T-helper 9 cell (primary cell): ENCODE measurements around the gene IL15RA.

Experiments
- DNase-seq: peaks from one replicate; pipeline ENCODE4 v3.0.0-alpha.2; 2020
- total RNA-seq, 2 donors: gene quantifications; one replicate each; lab custom pipeline; 2026; lab: John Stamatoyannopoulos, UW

Gene IL15RA, protein sequence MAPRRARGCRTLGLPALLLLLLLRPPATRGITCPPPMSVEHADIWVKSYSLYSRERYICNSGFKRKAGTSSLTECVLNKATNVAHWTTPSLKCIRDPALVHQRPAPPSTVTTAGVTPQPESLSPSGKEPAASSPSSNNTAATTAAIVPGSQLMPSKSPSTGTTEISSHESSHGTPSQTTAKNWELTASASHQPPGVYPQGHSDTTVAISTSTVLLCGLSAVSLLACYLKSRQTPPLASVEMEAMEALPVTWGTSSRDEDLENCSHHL
- 7.2 to 21.4 reads per million in 2 donors for total RNA-seq

DNA sequence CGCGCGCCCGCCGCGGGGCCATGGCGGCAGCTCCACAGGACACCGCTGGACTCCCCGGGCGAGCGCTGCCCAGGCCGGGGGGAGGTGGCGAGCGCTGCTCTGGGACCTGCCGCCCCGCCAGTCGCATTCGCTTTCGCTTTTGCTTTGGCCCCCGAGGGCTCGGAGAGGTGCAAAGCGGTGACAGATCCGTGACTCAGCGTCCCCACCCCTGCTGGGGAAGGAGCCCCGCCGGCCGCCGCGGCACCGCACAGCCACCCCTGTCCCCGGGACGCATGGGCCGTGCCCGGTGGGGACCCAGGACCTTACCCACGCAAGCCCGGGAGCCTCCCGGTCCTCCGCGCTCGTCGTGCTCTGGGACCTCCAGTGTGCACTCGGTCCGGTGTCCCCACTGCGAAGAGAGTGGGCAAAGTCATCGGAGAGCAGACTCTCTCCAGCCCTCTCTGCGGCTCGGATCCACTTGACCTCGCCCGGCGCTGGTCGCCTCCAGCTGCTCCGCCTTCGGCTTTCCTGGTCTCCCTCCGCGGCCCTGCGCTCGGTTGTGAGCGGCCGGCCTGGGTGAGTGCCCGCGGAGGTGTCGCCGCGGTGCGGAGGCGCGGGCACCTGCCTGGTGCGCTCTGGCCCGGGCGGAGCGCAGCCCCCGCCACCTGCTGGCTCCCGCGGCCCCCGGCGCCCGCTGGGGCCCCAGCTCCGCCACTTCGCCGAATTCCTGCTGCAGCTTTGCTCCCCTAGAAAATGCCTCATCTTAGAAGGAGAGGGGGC lies at the start of gene IL15RA:
TSS of gene IL15RA (minus strand) at position 73 of the 759 bp plus-strand sequence. CDS start at position 22, 51 bp downstream.
- DNase-seq: peak; percentile 74

DNA sequence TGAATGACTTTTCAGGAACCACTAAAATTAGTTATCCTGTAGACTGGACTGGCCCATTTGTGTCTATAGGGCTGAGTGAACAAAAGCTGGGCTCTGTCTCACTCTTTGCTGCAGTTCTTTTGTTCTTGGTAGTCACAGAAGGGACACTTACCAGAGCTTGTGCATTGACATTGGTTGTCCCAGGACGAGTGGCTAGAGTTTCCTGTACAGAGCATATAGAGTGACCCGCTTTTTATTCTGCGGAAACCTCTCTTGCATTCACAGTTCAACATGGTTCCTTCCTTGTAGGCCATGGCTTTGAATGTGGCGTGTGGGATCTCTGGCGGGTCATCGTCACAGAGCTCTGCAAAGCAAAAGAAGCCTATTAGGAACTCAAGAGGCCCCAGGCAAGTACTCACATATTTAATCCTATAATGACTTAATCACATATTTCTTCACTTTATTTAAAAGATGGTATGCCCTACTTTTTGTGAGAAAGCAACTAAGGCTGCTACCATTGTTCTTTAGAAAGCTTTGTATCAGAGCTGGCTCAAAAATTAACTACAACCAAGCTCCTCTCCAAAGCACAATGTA lies 48.4 kb upstream of the IL15RA start:
- DNase-seq: no peak

DNA sequence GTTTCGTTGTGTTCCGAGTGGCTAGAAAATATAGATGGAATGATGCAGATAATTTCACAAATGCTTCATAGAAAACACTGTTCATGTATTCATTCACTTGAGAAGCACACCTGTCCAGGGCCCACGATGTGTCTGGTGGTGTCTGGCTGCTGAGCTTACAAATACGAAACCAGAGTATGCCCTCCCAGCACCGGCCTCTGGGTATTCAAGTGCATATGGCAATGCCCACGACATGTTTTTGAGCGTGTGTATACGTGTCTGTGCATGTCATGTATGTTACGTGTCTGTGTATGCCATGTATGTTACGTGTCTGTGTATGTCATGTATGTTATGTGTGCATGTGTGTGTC lies 47.0 kb upstream of the IL15RA start:
- DNase-seq: no peak

DNA sequence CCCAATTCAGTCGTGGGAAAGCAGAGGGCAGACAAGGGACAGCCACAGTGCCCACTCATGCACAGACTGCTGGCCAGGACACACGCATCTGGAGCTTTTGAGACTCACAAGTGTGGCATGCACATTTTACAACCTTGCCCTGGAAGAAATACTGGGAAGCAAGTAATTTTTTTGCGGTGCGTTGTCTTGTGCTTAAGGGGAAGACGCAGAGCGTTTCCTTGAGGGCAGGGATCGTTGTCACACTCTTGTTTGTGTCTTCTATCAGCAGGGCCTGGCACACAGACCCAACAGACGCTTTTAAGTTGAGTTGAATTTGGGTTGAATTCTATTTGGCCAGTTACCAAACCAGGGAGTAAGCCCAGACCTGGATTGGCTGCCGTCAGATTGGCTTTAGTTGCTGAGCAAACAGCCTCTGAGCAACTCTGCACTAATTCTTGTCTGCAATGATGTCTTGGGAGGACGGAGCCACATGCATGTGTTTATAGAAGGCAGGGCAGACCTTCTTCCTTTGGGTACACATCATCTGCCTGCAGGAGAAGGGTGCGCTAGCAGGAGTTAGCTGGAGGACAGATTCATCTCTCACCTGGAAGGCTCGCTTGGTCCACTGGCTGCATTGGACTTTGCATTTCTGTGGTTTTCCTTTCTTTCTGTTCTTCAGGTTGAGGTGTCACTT lies 46.5 kb upstream of the IL15RA start:
- no peak for DNase-seq

DNA sequence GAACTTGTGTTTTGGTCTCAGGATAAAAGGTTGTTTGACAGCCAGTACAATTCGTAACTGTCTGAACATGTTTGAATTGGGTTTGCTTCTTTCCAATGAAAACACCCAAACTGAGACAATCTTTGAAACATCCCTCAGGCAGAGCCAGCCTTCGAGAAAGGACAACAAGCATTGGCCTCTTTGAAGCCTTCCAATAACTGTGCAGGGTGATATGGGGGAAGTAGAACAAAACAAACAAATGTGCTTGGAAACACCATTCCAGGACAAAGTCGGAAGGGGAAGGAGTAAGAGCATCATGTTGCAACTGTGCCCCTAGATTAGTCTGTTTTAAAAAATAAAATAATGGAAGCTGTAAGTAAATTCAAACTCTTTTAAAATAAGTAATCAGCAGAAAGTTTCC lies 45.3 kb upstream of the IL15RA start:
- no peak for DNase-seq

DNA sequence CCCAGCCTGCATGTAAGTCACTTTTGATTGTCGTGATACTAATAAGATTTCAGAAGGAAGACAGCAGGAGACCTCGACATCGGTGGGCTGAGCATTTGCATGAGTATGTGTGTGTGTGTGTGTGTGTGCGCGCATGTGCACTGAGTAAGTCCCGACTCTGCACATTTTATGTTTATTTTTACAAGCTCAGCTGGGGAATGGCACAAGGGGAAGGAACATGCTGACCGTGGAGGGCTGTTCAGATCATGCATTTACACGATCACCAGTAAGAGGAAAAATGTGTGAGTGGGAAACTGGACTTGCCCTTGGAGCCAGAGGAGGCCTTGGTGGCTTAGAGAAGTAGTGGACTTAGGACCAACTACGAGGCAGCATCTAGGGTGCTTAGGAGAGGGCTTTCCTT lies 43.5 kb upstream of the IL15RA start:
- no peak for DNase-seq

DNA sequence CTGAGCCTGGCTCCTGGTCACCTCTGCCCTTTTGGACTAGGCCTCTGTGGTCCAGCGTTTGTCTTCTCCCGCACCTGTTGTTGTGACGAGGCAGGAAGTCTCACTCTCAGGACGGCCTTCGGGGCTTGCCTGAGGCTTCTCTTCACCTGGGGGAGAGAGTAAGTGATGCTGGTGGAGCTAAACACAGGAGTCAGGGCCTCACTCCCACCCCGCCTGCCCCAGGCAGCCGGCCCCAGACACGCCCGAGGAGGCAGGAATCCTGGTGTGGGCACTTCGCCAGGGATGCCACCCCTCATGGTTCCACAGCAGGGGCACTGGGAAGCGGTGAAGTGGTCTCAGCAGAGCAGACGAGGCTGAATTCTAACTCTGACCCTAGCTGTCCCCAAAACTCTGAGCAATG lies 42.5 kb upstream of the IL15RA start:
- DNase-seq: no peak

DNA sequence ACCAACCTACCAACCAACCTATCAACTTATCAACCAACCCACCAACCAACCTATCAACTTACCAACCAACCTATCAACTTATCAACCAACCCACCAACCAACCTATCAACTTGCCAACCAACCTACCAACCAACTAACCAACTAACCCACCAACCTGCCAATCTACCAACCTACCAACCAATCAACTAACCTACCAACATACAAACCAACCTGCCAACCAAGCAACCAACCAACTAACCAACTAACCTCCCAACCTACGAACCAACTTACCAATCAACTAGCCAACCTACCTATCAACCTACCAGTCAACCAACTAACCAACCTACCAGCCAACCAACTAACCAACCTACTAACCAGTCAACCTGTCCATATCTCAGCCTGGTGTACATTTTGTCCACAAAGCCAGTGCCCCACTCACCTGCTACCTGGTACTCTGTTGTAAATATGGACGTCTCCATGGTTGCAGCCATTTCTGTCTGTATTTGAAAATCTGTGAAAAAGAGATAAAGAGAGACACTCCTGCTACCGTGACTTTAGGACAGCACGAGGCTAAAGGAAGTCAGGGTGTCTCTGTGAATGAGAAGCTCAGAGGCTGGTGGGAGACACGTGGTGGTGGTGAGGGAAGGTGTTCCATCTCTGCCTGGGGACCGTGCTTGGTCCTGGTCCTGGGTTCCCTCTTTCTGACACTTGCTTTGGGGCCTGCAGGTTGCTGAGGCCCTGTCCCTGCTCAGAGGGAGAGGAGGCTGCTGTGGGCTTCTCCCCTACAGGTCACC lies 41.9 kb upstream of the IL15RA start:
- DNase-seq: no peak

DNA sequence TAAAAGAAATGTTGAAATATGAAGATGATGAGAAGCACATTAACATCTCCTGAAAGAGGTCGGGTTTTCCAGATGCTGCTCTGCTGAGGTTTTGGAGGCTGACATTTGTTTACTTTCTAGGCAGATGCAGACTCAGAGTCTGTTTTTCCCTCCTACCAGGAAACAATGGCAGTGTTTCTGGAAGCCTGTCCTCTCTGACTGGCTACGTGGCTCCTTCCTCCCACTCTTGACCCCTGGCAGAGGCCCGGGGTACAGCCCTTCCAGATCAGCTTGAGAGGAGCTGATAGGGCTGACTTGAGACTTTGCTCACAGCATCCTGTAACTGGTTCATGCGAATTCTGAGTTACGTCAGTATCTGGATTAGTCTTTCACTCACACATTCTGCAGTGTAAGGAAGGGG lies 41.1 kb upstream of the IL15RA start:
- DNase-seq: no peak

DNA sequence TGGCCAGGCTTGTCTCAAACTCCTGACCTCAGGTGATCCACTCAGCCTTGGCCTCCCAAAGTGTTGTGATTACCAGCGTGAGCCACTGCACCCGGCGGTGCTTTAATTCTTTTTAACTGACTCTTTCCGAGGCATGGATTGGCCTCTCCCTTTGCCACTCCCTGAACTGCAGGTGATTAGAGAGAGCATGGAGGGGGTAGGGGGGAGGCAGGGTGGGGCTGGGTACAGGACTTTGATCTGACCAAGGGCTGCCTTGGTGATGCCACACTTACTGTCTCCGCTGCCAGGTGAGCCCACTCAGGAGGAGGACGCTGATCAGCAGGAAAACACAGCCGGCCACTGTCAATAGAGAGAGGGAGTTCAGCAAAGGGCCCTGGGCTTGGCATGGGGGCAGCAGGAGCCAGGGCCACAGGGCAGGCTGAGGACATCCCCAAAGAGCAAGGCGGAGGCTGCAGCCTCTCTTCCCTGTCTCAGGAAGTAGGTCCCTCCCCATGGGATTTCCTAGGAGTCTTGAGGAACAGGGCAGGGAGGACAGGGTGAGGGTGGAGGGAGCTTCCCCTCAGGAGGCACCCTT lies 40.5 kb upstream of the IL15RA start:
- no peak for DNase-seq

DNA sequence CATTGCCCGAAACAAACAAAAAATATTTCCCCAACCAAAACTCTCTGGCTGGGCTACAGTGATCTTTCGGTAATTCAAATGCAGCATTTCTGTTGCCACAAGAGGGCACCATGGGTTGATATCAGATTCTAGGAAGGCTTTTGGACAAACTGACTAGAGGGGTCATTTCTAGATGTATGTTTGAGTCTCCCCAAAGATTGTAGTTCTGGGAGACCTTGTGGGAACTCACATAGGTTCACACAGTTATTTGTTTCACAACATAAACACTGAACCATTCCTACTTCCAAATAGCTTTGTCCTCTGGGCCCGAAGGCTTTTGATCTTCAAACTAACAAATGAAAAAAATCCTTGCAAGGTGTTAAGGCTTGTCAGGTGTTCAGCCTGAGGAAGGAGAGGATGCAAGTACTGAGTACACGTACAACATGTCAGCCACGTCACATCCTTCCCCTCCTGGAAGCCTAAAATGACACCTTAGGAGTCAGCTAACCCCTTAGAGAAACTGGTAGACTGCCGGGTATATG lies 37.0 kb upstream of the IL15RA start:
- DNase-seq: peak; percentile 47

DNA sequence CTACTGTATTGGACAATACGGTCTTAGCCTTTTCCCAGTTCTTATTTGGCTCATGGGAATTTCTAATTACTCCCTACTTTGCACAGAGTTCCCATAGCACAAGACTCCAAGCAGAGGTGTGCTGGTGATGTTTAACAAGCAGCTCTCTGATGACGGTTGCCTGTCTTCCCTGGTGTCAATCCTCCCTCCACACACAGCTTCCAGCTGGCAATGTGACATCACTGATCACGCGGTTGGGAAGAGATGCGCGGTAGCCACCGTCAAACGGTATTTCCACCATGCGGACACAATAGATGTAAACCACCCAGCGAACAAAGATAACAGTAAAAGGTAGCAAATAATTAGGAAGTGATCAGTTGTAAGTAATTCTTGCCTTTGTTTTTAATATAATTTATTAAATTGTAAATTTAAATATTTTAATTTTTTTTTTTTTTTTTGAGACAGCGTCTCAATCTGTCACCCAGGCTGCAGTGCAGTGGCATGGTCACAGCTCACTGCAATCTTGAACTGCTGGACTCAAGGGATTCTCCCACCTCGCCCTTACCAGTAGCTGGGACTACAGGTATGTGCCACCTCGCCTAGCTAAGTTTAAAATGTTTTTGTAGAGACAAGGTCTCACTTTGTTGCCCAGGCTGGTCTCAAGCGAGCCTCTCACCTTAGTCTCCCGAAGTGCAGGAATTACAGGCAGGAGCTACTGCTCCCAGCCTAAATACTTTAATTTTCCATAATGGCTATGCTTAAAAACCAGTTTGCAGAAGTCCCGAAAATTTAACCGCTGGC lies 36.3 kb upstream of the IL15RA start:
- DNase-seq: no peak

DNA sequence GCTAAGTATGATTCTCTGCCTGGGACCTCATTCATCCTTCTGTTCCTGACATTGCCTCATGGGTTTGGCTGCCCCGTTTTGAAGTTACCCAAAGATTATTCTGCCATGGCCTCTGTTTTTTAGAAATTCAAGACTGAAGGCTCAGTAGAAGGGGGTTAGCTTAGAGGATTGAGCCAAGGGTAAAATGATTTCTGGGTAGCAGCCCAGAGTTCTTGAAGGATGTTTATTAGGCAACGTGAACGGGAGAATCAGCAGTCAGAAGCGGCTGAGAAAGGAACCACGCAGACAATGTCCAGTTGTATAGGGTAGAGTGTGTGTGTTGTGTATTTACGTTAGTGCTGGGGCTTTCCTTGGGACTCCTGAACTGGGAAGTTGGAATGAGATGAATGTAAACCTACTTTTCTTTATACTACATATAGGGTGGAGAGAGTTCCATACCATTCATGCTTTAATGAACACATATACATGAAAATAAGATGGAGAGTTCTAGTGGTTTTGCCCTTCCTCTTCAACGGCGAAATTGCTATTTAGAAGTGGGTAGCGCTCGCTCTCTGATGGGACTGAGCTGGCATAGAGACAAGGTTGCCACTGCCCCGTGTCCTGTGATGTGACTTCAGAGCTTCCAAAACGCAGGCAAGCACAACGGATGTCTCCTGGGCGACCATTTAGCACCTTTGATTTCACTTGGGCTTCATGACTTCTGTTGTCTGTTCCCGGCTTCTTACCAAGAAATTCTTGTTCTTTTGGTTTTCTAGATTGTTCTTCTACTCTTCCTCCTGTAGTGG lies 35.0 kb upstream of the IL15RA start:
- no peak for DNase-seq

DNA sequence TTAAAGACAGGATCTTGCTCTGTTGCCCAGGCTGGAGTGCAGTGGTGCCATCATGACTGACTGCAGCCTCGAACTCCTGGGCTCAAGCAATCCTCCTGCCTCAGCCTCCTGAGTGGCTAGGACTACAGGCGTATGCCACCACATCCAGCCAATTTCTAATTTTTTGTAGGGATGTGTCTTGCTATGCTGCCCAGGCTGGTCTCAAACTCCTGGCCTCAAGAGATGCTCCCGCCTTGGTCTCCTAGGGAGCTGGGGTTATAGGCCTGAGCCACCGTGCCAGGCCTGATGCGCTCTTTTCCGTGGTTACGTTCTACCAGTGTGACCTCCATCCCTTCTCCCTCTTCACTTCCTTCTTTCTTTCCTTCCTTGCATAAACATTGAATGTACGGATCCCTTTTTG lies 34.2 kb upstream of the IL15RA start:
- DNase-seq: no peak

DNA sequence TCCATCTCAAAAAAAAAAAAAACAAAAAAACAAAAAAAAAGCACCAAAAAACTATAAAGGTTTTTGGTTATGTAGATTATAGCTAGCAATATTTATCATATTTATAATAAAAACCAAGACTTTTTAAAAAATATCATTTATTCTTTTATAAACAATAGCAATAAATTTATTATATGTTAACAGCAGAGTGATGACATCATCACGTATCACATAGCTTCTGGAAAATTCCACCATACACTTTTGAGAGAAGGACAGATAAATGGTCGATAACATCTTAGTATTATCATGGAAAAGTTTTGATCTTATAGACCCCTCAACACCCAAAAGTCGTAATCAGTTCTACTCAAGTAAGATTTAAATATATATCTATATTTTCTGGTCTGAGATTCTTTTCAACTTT lies 33.2 kb upstream of the IL15RA start:
- no peak for DNase-seq

DNA sequence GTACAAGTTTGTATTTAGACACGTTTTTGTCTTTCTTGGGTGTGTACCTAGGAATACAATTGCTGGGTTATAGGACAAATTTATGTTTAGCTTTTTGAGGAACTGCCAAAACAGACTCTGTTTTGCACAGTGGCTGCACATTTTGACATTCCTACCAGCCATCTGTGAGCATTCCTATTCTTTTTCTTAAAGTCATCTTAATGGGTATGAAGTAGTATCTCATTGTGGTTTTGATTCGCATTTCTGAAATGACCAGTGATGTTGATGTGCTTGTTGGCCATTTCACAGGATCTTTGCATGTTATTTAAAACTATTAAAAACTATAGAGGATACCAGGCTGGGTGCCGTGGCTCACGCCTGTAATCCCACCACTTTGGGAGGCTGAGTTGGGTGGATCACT lies 32.6 kb upstream of the IL15RA start:
- DNase-seq: no peak

DNA sequence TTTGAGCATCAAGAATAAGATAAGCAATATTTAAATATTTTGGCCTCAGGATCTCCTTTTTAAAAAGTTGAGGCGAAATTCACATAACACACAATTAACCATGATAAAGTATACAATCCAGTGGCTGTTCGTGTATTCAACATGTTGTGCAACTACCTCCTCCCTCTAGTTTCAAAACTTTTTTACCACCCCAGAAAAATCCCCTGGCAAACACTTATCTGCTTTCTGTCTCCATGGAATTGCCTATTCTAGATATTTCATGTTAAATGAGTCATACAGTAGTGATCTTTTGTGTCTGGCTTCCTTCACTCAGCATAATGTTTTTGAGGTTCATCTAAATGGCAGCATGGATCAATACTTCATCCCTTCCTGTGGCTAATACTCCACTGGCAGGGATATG lies 31.8 kb upstream of the IL15RA start:
- DNase-seq: no peak

DNA sequence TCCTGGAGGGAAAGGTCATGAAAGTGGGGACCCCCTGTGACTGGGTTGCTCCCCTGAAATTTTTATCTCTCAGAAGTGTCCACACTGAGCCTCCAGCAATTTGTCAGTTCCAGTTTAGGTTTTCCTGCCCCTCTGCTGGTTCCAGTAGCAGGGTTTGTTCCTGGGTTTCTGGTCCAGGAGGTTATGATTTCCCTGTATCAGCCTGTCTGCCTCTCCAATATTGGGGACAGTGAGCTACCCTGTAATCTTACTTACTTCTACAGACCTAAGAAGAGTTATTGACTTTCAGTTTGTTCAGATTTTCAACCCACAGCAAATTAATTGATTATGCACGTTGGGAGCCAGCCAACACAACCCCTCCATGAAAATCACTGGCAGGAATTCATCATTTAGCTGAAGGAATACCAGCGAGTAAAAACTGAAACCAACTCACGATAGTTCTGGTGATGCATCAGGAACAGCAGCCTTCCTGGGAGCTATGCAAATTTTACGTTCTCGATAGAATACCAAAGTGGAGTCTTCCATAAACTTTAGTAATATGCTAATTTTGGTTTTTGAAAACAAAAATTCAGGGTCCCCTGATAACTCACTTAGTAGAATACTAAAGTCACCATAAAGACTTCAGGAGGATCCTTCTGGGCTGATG lies 31.3 kb upstream of the IL15RA start:
- DNase-seq: no peak

DNA sequence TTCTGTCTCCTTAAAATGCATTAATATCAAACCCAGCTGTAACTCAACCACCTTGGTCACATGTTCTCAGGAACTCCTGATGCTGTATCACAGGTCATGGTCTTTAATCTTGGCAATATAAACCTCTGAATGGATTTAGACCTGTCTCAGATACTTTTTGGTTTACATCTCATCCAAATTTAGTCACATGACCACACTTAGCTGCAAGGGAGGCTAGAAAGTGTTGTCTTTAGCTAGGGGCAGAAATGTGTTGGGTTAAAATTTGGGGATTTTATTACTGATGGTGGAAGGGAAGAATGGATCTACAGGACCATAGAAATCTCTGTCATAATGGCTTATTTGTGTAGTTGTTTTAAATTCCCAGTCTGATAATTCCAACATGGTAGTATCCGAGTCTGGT lies 29.6 kb upstream of the IL15RA start:
- DNase-seq: no peak

DNA sequence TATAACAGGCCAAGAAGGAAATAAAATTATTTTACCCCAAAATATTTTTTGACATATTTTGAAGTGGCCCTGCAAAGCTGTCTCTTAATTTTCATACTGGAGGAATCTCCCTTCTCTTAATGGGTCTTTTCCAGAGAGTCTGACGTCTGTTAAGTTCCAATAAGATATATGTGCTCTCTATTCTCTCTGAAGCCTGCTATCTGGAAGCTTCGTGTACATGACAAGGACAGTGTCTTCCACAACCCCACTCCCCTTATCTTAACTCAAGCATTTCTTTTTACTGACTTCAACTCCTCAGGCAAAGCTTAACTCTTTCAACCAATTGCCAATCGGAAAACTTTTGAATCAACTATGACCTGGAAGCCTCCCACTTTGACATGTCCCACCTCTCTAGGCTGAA lies 29.2 kb upstream of the IL15RA start:
- DNase-seq: no peak
